Endothelial cell (in vitro differentiated cells): ENCODE data around the gene TMED1. TPM values are rescaled to one million over a fixed set of nuclear protein-coding genes. Genes with fewer than 3 reads are reported as not detected.

Experiments used
- DNase-seq: peaks from one replicate; pipeline ENCODE4 v3.0.0; 2021; ENCODE audit warnings: low spot score
- H3K27ac Mint-ChIP-seq: one replicate; pipeline ENCODE4 v1.8.0; 2021; ENCODE audit warnings: mixed read lengths, inconsistent platforms; ENCODE audit not compliant: unreplicated experiment
- H3K27me3 Mint-ChIP-seq: one replicate; pipeline ENCODE4 v1.8.0; 2021; ENCODE audit warnings: mild to moderate bottlenecking, moderate library complexity, mixed read lengths, inconsistent platforms; ENCODE audit not compliant: unreplicated experiment
- H3K36me3 Mint-ChIP-seq: one replicate; pipeline ENCODE4 v1.8.0; 2021; ENCODE audit warnings: mild to moderate bottlenecking, low read depth, mixed read lengths, inconsistent platforms; ENCODE audit not compliant: unreplicated experiment
- H3K4me1 Mint-ChIP-seq: one replicate; pipeline ENCODE4 v1.8.0; 2021; ENCODE audit warnings: mild to moderate bottlenecking, mixed read lengths, inconsistent platforms; ENCODE audit not compliant: unreplicated experiment
- H3K4me3 Mint-ChIP-seq: one replicate; pipeline ENCODE4 v1.8.0; 2021; ENCODE audit warnings: mild to moderate bottlenecking, mixed read lengths, inconsistent platforms; ENCODE audit not compliant: unreplicated experiment
- H3K9me3 Mint-ChIP-seq: one replicate; pipeline ENCODE4 v1.8.0; 2021; ENCODE audit warnings: mixed read lengths, inconsistent platforms; ENCODE audit not compliant: unreplicated experiment
- CTCF ChIP-seq: fragments of 200-600 bp; sonication (generic); IDR thresholded peaks from one replicate; pipeline ENCODE4 v1.5.0; 2021; ENCODE audit warnings: antibody characterized with exemption; ENCODE audit not compliant: unreplicated experiment
- total RNA-seq: library from RNA; stranded (reverse); fragmentation: NEBNext Ultra II Directional; extraction: Animal tissue kit (Norgen Biotek cat#: 25700); gene quantifications from one replicate; pipeline ENCODE4 v1.2.1, GENCODE V29; 2021; ENCODE audit not compliant: unreplicated experiment

The TMED1 gene
- total RNA-seq, 1 donor from 2014 or later: 22.1 TPM

- H3K27ac Mint-ChIP-seq: no peak overlapping the region
- peaks cover 9% of the 10 kb centered on the region for H3K27me3 Mint-ChIP-seq
- no peak overlapping the region for H3K4me3 Mint-ChIP-seq
- no peak for TF ChIP-seq CTCF
- DNase-seq: no peak
- H3K4me1 Mint-ChIP-seq: peaks cover 5% of the 10 kb centered on the region
- H3K9me3 Mint-ChIP-seq: no peaks in the 10 kb centered on the region
- H3K36me3 Mint-ChIP-seq: peaks cover 28% of the 10 kb centered on the region
Measured at GRCh38 chr19:10818301-10819123, 17.5 kb downstream of the TMED1 start.

DNA sequence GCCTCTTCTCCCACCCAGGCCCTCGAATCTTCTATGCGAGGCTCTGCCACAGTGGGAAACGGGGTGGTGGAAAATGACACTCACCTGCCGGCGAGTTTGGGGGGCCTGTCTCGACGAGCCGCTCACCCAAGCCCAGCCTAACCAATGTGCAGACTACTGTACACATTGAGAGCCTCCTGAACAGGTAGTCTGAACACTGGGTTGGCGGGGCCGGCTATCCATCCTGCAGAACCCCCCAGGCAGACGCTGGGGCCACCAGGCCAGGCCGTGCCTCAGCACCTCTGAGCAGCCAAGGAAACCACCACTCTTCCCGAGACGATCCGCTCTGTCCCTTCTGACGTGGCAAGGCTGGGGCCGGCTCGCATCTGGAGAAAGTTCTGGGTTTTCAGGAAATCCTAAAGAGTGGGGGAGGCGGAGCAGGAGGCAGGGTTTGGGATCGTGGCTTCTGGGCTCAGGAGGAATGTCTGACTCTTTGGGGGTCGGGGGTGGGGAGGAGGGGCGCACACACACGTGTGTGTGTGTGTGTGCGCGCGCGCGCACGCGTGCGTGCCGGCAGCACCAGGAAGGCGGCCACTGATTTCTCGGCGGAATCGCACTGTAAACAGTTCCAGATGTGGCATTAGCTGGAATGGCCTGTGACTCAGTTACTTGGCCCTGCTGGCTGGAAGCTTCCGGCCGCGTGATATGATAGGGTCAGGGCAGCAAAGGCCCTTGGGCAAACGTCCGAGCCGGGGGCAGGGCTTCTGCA is 18.5 kb downstream of the TMED1 start:
- Mint-ChIP-seq H3K27me3 (peaks cover 9% of the 10 kb centered on the region), H3K4me3 (no peak overlapping the region), H3K4me1 (peaks cover 5% of the 10 kb centered on the region), H3K36me3 (peaks cover 33% of the 10 kb centered on the region), H3K9me3 (no peaks in the 10 kb centered on the region), H3K27ac (no peak overlapping the region)
- no peak for TF ChIP-seq CTCF
- DNase-seq: no peak

DNA sequence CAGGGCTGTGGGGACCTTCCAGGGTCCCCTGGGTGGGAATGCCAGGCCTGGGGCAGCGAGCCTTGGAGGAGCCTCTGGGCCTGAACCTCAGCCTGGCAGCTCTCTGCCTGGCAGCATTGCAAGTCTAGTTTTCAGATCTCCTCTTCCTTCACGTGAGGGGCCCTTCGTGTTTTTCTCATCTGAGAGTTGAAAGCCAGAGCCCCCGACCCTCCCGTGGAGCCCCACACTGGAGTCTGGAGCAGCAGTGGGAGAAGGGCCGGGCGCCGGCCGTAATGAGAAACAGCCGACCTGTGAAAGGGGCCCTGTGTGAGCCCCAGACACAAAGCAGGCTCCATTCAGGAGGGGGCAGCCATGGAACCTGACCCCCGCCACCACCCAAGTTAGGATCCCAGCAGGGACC is 19.3 kb downstream of the TMED1 start:
- DNase-seq: no peak
- no peak overlapping the region for H3K27ac Mint-ChIP-seq

GRCh38 chr19:10815969-10816644 is 19.9 kb downstream of the TMED1 start:
- no peak for DNase-seq

More for the DNA sequence above, 19.3 kb downstream of the TMED1 start:
- Mint-ChIP-seq H3K4me1 (peaks cover 5% of the 10 kb centered on the region), H3K9me3 (no peaks in the 10 kb centered on the region), H3K27me3 (peaks cover 9% of the 10 kb centered on the region), H3K36me3 (peaks cover 33% of the 10 kb centered on the region), H3K4me3 (no peak overlapping the region)
- no peak for TF ChIP-seq CTCF

More at GRCh38 chr19:10815969-10816644, 19.9 kb downstream of the TMED1 start:
- Mint-ChIP-seq H3K4me3 (no peak overlapping the region), H3K27me3 (peaks cover 9% of the 10 kb centered on the region), H3K9me3 (no peaks in the 10 kb centered on the region), H3K36me3 (peaks cover 31% of the 10 kb centered on the region), H3K27ac (no peak overlapping the region), H3K4me1 (peaks cover 5% of the 10 kb centered on the region)
- TF ChIP-seq CTCF: no peak
